Loucy (cell line): ENCODE measurements around the gene SEC14L1.

ENCODE experiments used
- H2AFZ ChIP-seq: fragments of 200-600 bp; sonication (generic); 2 replicates; pipeline ENCODE4 v1.6.0; 2016; ENCODE audit warnings: antibody characterized with exemption, mild to moderate bottlenecking, low read length, moderate library complexity
- H3F3A ChIP-seq: fragments of 200-600 bp; 2 replicates; pipeline ENCODE4 v1.6.0; 2016; ENCODE audit warnings: antibody characterized with exemption, low read depth, mild to moderate bottlenecking
- H3K27me3 ChIP-seq: fragments of 200-600 bp; sonication (generic); 2 replicates; pipeline ENCODE4 v1.6.1; 2014; ENCODE audit warnings: low read length, mild to moderate bottlenecking; ENCODE audit not compliant: insufficient read depth, poor library complexity, severe bottlenecking
- H3K36me3 ChIP-seq: fragments of 200-600 bp; sonication (generic); 2 replicates; pipeline ENCODE4 v1.6.1; 2016; ENCODE audit warnings: low read length; ENCODE audit not compliant: insufficient read depth
- H3K4me1 ChIP-seq: fragments of 200-600 bp; sonication (generic); 2 replicates; pipeline ENCODE4 v1.5.1; 2014; ENCODE audit warnings: low read length, mild to moderate bottlenecking; ENCODE audit not compliant: insufficient read depth, poor library complexity, severe bottlenecking
- H3K4me2 ChIP-seq: fragments of 200-600 bp; sonication (generic); 2 replicates; pipeline ENCODE4 v1.6.0; 2014; ENCODE audit warnings: antibody characterized with exemption, low read length, low read depth, mild to moderate bottlenecking; ENCODE audit not compliant: poor library complexity, severe bottlenecking
- H3K4me3 ChIP-seq: fragments of 200-600 bp; sonication (generic); 2 replicates; pipeline ENCODE4 v1.5.1; 2014; ENCODE audit warnings: low read length, mild to moderate bottlenecking, mixed read lengths; ENCODE audit not compliant: poor library complexity, severe bottlenecking
- H3K79me2 ChIP-seq: fragments of 200-600 bp; sonication (generic); 2 replicates; pipeline ENCODE4 v1.6.1; 2014; ENCODE audit warnings: low read length; ENCODE audit not compliant: insufficient read depth
- H3K9ac ChIP-seq: fragments of 200-600 bp; sonication (generic); 2 replicates; pipeline ENCODE4 v1.6.0; 2014; ENCODE audit warnings: mild to moderate bottlenecking, low read depth, low read length, moderate library complexity; ENCODE audit not compliant: poor library complexity, severe bottlenecking
- H3K9me2 ChIP-seq: fragments of 200-600 bp; sonication (generic); replicated peaks from 2 replicates; pipeline ENCODE4 v1.6.1; 2016; ENCODE audit warnings: low read depth, low read length, mixed read lengths
- H3K9me3 ChIP-seq: fragments of 200-600 bp; sonication (generic); 2 replicates; pipeline ENCODE4 v1.6.1; 2014; ENCODE audit warnings: mild to moderate bottlenecking, antibody characterized with exemption, low read length, low read depth; ENCODE audit not compliant: insufficient read depth
- H4K20me1 ChIP-seq: fragments of 200-600 bp; sonication (generic); 2 replicates; pipeline ENCODE4 v1.6.0; 2014; ENCODE audit warnings: antibody characterized with exemption, low read length, mild to moderate bottlenecking; ENCODE audit not compliant: insufficient read depth, poor library complexity, severe bottlenecking
- EZH2phosphoT487 ChIP-seq: fragments of 200-600 bp; IDR thresholded peaks from 2 replicates; pipeline ENCODE4 v1.6.1; 2018; ENCODE audit warnings: antibody characterized with exemption, mild to moderate bottlenecking, moderate library complexity, borderline replicate concordance
- TF ChIP-seq, protein P1 (sequence below): fragments of 200-600 bp; sonication (generic); conservative IDR thresholded peaks from 2 replicates; pipeline ENCODE4 v1.5.1; 2014; ENCODE audit warnings: mild to moderate bottlenecking, antibody characterized with exemption, low read length

Gene SEC14L1

GRCh38 chr17:77125432-77125901 is 15.3 kb upstream of the SEC14L1 start:
- Histone ChIP-seq H3K4me3 (no peak overlapping the region), H3K4me2 (no peak overlapping the region), H3F3A (no peaks in the 10 kb centered on the region)

DNA sequence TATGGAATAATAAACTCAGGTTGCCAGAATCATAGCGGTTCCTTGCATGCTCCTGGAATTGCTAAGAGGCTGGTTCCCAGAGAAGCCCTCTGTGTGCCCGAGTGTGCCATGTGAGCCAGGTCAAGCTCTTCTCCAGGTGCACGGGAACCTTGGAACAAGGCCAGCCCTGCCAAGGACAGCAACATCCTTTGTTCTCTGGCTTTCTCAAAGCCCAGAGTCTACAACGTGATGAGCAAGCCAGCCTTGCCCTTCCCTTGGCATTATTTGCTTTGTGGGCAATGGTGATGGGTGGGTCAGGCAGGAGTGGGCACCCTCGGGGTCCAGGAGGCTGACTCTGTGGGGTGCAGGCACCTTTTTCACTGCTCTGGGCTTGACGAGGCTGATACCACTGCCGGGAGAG is 14.2 kb upstream of the SEC14L1 start:
- Histone ChIP-seq H3K36me3 (no peaks in the 10 kb centered on the region), H3K9me3 (no peaks in the 10 kb centered on the region), H3K79me2 (no peaks in the 10 kb centered on the region), H3K27me3 (no peaks in the 10 kb centered on the region), H3F3A (no peaks in the 10 kb centered on the region), H3K4me1 (no peaks in the 10 kb centered on the region), H3K4me2 (no peak overlapping the region), H3K9me2 (no peaks in the 10 kb centered on the region), H3K4me3 (no peak overlapping the region), H2AFZ (no peak overlapping the region), H4K20me1 (no peaks in the 10 kb centered on the region), H3K9ac (no peak overlapping the region)
- TF ChIP-seq, protein P1, sequence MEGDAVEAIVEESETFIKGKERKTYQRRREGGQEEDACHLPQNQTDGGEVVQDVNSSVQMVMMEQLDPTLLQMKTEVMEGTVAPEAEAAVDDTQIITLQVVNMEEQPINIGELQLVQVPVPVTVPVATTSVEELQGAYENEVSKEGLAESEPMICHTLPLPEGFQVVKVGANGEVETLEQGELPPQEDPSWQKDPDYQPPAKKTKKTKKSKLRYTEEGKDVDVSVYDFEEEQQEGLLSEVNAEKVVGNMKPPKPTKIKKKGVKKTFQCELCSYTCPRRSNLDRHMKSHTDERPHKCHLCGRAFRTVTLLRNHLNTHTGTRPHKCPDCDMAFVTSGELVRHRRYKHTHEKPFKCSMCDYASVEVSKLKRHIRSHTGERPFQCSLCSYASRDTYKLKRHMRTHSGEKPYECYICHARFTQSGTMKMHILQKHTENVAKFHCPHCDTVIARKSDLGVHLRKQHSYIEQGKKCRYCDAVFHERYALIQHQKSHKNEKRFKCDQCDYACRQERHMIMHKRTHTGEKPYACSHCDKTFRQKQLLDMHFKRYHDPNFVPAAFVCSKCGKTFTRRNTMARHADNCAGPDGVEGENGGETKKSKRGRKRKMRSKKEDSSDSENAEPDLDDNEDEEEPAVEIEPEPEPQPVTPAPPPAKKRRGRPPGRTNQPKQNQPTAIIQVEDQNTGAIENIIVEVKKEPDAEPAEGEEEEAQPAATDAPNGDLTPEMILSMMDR: no peak
- TF ChIP-seq EZH2phosphoT487: no peak

More at GRCh38 chr17:77125432-77125901, 15.3 kb upstream of the SEC14L1 start:
- Histone ChIP-seq H3K9ac (no peak overlapping the region), H3K27me3 (no peaks in the 10 kb centered on the region), H3K9me2 (no peaks in the 10 kb centered on the region), H3K36me3 (no peaks in the 10 kb centered on the region), H3K9me3 (no peaks in the 10 kb centered on the region), H3K4me1 (no peaks in the 10 kb centered on the region), H2AFZ (no peak overlapping the region), H3K79me2 (no peaks in the 10 kb centered on the region), H4K20me1 (no peaks in the 10 kb centered on the region)
- TF ChIP-seq, protein P1: no peak
- TF ChIP-seq EZH2phosphoT487: no peak

DNA sequence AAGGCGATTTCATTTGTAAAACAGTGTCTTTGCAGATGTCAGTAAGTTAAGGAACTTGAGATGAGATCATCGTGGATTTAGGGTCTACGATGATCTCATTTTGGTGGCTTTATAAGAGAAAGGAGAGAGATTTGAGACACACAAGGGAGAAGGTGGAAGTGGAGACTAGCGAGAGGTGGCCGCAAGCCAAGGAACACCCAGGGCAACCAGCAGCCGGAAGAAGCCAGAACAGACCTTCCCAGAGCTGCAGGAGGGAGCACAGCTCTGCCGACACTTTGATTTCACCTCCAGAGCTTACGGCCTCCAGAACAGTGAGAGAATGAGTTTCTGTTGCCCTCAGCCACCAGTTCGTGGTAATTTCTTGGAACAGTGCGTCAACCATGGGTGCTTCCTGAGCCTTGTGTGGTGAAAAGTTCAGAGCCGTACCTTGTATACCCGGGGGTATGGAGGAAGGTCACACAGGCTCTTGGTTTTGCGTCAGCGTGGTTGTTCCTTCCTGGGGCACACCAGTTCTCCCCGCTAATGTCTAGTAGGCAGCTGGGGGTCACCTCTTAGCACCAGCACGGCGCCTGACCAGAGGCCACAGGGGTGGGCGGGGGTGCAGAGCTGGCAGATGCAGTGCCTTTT is 12.9 kb upstream of the SEC14L1 start:
- H3K36me3 ChIP-seq: no peaks in the 10 kb centered on the region
- no peaks in the 10 kb centered on the region for H3K79me2 ChIP-seq
- H3K4me2 ChIP-seq: no peak overlapping the region
- no peaks in the 10 kb centered on the region for H3K9me3 ChIP-seq
- no peaks in the 10 kb centered on the region for H3K4me1 ChIP-seq
- H3K27me3 ChIP-seq: no peaks in the 10 kb centered on the region
- no peaks in the 10 kb centered on the region for H4K20me1 ChIP-seq
- H3K4me3 ChIP-seq: no peak overlapping the region
- no peak overlapping the region for H2AFZ ChIP-seq
- no peak overlapping the region for H3K9ac ChIP-seq
- no peaks in the 10 kb centered on the region for H3F3A ChIP-seq
- no peaks in the 10 kb centered on the region for H3K9me2 ChIP-seq
- TF ChIP-seq, protein P1: no peak
- no peak for TF ChIP-seq EZH2phosphoT487
